ENCODE measurements around the gene JADE3.

Gene JADE3

DNA sequence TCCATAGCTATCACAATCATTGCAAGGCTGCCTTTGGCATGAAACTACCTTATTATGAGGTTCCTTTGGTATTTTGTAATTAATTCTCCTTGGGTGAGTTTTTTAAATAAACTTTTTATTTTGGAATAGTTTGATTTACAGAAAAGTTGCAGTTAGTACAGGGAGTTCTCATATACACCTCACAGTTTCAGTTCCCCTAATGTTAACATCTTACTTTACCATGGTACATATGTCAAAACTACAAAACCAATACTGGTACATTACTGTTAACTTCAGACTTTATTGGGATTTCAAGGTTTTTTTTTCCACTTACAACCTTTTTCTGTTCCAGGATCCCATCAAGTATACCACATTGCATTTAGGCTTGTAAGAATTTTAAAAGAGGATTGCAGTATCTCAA lies 114.0 kb downstream of the JADE3 start:
- no peak for DNase-seq (ENCODE audit: low read depth in 2 of 2)

DNA sequence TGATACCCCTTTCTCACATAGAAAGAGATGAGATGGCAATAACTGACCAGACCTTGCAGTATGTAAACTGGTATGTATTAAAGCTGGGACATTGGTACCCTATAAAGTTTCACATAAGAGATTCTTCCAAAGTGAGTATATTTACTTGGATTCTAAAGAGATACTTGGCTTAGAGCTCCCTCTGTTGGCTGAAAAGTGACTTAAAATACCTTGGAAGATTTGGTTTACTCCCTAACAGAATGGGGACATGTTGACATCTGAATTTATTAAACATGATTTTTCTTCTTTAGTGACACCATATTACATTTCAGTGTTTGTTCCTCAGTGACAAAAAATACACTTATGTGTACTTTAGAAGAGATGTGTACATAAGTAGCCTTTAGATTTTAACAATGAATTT lies 118.1 kb downstream of the JADE3 start:
- no peak for DNase-seq (ENCODE audit: low read depth in 2 of 2)

GRCh38 chrX:47047989-47048388 lies 135.8 kb downstream of the JADE3 start:
- no peak for DNase-seq (ENCODE audit: low read depth in 2 of 2)

DNA sequence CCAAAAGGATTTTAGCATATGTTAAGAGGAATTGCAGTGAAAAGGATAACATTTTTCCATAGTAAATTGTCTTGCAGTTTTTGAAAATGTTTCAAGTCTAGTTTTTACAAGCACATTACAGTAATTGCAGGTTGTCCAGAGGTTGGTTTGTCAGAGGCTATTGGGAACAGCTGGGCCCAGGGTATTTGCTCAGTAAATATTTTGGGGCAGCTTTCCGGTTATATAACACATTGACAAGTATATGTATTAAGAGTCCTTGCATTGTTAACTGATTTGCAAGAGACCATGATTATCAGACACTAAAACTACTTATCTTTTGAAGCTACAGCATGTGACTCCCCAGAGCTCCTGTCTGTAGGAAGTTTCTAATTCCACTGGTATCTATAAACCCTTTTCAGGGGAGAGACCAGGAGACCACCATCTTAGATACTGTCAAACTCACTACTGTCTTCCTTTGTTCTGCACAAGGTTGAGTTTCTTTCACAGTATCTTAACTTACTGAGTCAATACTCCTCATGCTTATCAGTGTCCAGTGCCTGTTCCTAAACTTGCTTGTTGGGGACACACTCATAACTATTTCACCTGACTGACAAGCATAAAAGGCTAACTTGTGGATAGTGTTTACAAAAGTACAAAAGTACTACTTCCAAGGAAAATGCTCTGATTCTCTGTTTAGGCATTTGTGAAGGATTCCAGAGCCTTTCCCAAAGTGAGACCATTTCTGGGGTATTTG lies 147.1 kb downstream of the JADE3 start:
- DNase-seq (ENCODE audit: low read depth in 2 of 2), result no peak

GRCh38 chrX:47060708-47061107 lies 148.5 kb downstream of the JADE3 start:
- DNase-seq (ENCODE audit: low read depth in 2 of 2), result no peak

DNA sequence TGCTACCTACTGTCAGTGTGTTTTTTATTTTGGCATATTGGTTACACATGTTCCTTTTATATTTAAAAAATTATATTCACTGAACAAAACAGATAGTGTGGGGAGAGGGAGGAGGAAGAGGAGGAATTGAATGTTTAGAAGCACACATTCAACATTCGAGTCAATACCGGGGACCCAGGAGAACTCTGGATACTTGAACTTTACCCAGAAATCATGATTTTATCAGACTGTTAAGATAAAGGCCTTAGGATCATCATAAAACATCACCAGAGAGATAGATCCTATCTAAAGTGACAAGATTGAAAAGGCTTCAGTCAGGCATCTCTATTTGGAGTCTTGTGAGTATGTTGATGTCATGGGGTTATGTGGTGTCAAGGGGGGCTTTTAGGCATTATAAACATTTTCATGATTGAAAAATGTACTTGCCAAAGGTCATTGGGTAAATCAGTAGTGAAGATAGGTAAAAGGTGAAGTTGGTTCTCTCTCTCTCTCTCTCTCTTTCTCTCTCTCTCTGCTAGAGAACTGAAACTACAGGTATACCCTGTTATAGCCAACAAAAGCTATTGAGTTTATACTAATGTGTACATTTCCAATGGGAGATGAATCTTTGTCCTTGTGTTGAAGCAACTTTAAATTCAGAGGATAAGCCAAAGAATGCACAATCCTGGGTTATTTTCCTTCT lies 149.2 kb downstream of the JADE3 start:
- no peak for DNase-seq (ENCODE audit: low read depth in 2 of 2)

DNA sequence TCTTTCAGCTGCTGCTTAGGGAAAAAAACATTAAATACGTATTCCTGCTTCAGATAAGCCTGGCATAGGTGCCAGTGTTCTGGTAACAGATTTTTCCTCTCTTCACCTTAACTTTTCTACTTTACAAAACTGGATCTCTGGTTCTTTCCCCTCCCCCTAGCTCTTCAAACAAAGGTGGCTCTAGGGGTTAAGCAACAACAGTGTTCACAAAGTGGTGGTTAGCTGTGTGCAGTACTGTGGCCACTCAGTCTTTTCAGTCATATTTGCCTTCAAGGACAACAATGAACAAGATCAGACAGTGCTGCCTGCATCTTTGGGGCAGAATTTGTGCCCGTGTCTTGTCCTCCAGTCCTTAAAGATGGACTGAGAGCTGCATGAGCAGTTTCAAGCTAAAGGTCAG lies 151.0 kb downstream of the JADE3 start:
- DNase-seq (ENCODE audit: low read depth in 2 of 2), result no peak

- no peak for DNase-seq (ENCODE audit: low read depth in 2 of 2)
Measured at GRCh38 chrX:47068214-47068613, 156.0 kb downstream of the JADE3 start.

GRCh38 chrX:47068720-47069119 lies 156.5 kb downstream of the JADE3 start:
- no peak for DNase-seq (ENCODE audit: low read depth in 2 of 2)

DNA sequence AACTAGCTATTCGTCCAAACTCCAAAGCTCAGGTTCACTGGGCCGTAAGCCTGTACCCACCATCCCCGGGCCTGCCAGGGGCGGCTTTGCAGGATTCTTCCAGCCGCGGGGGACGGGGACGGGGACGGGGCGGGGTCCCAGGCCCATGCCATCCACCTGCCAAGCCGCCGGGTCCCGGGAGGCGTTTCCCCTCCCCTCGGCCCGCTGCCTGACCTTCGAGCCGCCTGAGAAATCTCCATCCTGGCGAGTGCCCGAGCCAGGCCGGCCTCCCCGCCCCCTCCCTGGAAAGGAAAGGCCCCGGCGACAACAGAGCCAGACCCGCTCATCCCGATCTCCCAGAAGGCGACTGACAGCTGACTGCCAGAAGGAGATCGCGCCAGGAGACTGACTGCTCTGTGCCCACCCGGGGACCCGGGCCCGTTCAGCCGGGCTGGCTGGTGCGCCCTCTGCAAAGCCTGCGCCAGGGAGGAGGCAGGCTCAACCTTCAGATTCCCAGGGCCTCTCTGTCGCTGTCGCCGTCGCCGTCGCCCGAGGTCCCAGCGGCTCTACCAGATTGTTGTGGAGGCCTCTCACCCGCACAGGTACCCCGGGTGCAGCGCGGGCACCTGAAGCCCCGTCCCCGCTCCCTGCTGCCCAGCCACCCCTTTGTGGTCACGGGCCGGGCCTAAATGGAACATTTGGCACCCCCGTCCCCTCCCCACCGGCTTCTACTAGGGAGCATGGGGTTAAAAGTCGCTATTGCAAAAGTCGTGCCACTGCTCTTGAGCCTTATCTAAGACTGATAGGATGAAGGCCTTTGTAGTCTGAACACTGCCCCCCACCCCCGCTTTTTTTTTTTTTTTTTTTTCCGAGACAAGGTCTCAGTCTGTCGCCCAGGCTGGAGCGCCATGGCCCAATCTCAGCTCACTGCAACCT lies 166.2 kb downstream of the JADE3 start, which contains the start of gene RGN:
Gene RGN (plus strand): TSS at position 315 of the 915 bp plus-strand sequence. CDS start 2,702 bp downstream, outside the sequence.
- DNase-seq (ENCODE audit: low read depth in 2 of 2), result no peak

GRCh38 chrX:47080215-47080914 lies 168.1 kb downstream of the JADE3 start:
- no peak for DNase-seq (ENCODE audit: low read depth in 2 of 2)

- DNase-seq (ENCODE audit: low read depth in 2 of 2), result no peak
Measured at GRCh38 chrX:47080915-47081236, 168.7 kb downstream of the JADE3 start.

- DNase-seq (ENCODE audit: low read depth in 2 of 2), result no peak
Measured at GRCh38 chrX:47091149-47091775, 179.0 kb downstream of the JADE3 start.

- no peak for DNase-seq (ENCODE audit: low read depth in 2 of 2)
Measured at GRCh38 chrX:47093248-47093647, 181.0 kb downstream of the JADE3 start.

- DNase-seq (ENCODE audit: low read depth in 2 of 2), result no peak
Measured at GRCh38 chrX:47093860-47094259, 181.6 kb downstream of the JADE3 start.

GRCh38 chrX:47097018-47097417 lies 184.8 kb downstream of the JADE3 start:
- no peak for DNase-seq (ENCODE audit: low read depth in 2 of 2)

GRCh38 chrX:47098338-47099094 lies 186.3 kb downstream of the JADE3 start:
- DNase-seq (ENCODE audit: low read depth in 2 of 2), result no peak

GRCh38 chrX:47101206-47101605 lies 189.0 kb downstream of the JADE3 start:
- no peak for DNase-seq (ENCODE audit: low read depth in 2 of 2)

Data from stimulated activated CD8-positive, alpha-beta memory T cell treated with anti-CD3 and anti-CD28 coated beads, Interleukin-2, amount 100 ng/mL, for 48 hours (primary cell).